HG03558 (cell line): ENCODE results near the gene MECR.
"Not testable (repeated sequence)": the region's sequence is repeated elsewhere in the genome, so short reads cannot be mapped to it uniquely, and the experiment has no call there.

Experiments
- ATAC-seq: cut with Tn5 transposase; IDR thresholded peaks from one replicate; pipeline ENCODE4 v1.9.1; 2021; ENCODE audit warnings: moderate number of reproducible peaks; ENCODE audit not compliant: unreplicated experiment; ENCODE audit errors: extremely low read depth

The MECR gene

DNA sequence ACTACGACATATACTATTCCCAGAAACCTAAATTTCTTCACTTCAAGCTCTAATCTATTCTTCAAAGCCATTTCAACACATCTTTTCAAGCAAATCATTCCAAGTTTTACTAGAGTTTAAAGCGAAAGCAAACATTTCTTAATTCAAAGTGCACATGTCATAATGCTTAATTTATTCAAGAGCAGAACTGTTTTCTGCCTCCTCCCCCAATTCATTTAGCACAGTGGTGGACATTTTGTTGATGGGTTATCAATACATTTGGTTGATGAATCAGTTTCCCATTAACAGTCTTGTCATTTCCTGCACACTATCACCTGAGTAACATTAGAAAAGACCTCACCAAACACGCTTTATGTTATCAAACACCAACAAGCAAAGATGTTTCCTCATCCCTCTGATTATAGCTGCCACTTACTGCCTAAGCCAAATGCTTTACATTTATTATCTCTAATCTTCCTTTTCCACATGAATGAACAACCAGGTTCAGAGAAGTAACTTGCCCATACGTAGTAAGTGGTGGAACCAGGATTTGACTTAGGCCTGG lies 51.0 kb downstream of the MECR start:
- ATAC-seq, result no peak

GRCh38 chr1:29177022-29177705 lies 53.6 kb downstream of the MECR start:
- ATAC-seq, result no peak

DNA sequence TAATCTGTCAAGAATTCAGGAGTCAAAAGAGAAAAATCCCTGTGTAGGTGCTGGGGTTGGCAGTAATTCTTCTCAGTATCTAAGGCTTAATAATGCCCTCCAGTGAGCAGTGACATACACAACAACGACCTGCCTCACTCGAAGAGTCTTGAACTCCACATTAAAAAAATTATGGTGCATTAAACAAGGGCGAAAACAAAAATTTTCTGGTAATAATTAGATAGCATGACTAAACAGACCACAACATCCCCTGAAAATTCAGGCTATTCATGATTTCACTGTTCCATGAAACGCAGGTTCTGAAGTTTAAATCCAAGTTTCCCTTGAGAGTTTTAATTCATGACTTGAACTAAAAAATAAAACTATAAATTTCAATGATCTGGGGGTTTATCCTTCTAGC lies 54.2 kb downstream of the MECR start:
- ATAC-seq, result no peak

DNA sequence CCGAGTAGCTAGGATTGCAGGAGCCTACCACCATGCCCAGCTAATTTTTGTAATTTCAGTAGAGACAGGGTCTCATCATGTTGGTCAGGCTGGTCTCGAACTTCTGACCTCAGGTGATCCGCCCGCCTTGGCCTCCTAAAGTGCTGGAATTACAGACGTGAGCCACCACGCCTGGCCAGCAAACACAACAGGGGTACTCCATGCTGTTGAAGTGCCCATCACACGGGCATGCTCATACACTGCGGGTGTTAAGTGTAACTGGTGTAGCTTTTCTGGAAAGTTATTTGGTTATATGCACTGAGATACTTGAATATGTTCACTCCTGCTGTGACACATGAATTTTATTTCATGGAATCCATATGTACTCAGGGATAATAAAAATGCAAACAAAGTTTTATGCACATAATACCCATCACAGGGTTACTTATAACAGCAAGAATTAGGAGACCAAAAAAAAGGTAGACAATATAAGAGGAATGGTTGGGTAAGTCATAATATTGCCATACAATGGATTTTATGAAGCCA lies 58.3 kb downstream of the MECR start:
- no peak for ATAC-seq

DNA sequence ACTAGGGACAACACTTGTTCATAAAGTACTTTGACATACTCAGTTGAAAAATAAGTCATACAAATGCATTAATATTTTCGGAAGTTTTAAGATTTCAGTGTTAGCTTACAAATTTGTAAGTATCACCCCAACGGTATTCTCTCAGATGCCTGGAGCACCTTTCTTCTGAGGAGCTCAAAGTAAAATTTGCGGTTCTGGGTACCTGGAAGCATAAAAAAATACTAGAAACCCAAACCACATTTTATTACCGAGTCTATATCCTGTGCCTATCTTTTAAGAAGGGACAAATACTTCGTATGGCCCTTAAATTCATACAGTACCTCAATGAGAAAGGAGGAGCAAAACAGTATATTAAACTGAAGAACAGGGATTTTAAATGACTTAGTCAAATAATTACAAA lies 59.2 kb downstream of the MECR start:
- ATAC-seq, result no peak

DNA sequence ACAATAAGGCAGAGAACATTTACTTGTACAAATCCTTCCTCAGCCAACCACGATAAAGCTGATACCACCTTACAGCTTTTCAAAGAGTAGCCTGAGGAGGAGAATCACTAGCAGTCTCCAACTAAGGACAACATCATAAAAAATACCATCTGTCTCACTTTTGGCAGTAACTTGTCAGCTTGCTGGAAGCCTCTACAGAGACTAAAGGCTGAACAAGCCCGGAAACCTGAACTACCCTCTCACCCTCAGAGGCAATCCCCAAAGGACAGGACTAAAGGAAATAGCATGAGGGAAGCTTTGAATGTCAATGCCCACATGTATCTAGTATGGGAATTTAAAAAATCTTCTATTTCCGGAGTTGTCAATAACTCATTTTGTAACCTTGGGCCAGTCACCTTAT lies 59.6 kb downstream of the MECR start:
- no peak for ATAC-seq

- no peak for ATAC-seq
Measured at GRCh38 chr1:29169976-29170375, 60.8 kb downstream of the MECR start.

GRCh38 chr1:29167904-29168303 lies 62.8 kb downstream of the MECR start:
- no peak for ATAC-seq

DNA sequence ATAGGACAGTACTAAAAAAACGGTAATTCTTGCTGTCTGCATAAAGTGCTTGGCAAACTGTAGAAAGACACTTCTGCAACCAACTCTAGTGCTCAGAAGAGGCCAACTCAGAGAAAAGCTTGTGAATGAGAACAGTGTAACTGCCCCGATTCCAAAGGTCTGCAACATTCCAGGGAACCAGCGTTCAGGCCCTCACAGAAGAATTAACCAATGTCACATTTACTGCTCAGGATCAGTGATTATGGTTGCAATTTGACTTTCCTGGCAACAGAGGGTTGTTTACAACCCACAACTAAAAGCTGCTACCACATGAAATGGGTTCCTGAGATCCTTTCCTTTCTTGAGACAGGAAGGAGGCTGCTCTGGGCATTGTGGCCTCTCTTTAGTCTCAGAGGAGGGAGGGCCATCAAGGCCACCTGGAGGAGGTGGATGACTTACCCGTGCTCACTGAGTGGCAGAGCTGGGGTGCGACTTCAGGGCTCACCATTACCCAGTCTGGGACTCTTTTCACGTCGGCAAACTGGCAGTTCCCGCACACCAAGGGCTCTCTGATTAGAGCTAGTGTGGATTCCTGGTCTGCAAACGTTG lies 64.3 kb downstream of the MECR start:
- no peak for ATAC-seq

DNA sequence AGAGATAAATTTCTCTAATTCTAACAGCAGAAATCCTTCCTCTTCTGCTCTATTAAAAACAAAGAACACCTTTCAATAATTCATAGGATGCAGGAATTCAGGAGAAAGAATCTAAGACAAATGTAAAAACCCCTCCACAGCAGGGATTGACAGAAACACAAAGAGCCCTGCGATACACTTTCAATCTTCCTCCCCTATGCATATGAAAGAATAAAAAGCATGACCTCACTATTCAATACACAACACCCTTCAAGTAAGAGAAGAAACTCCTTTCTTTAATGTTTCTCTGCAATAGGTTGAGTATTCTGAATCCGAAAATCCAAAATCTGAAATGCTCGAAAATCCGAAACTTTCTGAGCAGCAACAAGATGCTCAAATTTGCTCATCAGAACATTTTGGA lies 66.1 kb downstream of the MECR start:
- no peak for ATAC-seq

GRCh38 chr1:29162476-29163138 lies 68.1 kb downstream of the MECR start:
- no peak for ATAC-seq

DNA sequence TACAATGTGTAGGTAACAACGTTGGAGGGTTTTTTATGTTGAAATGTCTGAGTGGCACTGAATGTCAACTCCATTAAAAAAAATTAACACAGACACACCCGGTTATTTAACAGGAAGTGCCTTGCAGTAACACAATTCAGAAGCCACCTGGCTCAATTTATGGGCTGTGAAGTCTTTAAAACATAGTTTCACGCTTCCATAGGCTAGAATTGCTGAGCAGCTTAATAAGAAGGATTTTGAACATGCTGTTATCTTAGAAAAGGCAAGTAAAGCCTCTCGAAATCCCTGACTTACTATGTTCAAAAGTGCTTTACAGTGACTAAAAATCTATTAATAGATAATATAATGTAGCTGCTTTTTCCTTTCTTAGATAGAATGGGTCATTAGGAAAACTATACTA lies 68.7 kb downstream of the MECR start:
- ATAC-seq, result no peak

GRCh38 chr1:29159773-29160172 lies 71.0 kb downstream of the MECR start:
- no peak for ATAC-seq

DNA sequence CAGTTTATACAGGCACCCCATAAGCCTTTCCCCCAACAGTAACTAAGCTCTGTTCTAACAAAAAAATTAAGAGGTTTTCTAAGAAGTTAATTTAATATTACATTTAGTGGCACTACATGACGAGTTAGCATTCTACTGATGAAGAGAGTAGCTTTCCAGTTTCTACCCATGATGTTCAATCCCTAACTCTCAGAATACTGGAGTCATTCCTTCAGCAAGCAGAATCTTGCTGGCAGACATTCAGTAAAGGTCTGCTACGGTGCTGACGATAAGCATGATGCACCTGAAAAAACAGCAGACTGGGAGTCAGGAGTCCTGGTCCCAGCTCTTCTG lies 73.5 kb downstream of the MECR start:
- no peak for ATAC-seq

GRCh38 chr1:29156543-29157268 lies 74.0 kb downstream of the MECR start:
- no peak for ATAC-seq

DNA sequence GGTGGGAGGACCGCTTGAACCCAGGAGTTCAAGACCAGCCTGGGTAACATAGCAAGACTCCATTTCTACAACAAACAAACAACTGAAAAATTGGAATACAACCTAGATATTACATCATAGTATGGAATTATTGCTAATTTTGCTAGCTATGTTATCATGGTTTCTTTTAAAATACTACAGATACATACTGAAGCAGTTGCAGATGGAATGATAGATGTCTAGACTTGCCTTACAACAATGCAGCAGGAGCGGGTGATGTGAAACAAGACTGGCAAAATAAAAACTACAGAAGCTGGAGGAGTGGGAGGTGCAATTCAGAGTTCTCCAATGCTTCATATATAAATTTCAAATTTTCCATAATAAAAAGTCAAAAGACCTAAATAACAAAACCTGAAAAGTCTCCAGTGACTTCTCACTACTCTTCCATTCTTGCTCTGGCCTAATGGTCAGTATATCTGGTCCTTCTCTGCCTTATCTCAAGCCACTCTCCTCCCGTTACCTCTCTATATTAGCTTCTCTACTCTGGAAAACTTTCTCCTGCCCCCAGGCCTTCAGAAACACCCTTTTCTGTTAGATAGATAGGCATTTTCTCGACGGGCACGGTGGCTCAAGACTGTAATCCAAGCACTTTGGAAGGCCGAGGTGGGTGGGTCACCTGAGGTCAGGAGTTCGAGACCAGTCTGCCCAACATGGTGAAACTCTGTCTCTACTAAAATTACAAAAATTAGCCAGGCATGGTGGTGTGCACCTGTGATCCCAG lies 78.5 kb downstream of the MECR start:
- ATAC-seq, result no peak

DNA sequence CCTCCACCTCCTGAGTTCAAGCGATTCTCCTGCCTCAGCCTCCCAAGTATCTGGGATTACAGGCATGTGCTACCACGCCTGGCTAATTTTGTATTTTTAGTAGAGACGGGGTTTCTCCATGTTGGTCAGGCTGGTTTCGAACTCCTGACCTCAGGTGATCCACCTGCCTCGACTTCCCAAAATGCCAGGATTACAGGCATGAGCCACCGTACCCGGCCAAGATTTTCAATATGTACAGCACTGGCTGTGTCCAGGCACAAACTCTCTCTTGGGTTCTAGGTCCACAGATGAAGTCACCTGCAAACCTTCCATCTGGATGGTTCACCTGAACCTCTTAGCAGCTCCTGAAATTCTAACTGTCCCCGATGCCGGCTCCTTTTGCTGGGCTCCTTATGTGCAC lies 80.4 kb downstream of the MECR start:
- ATAC-seq, result not testable (repeated sequence)

DNA sequence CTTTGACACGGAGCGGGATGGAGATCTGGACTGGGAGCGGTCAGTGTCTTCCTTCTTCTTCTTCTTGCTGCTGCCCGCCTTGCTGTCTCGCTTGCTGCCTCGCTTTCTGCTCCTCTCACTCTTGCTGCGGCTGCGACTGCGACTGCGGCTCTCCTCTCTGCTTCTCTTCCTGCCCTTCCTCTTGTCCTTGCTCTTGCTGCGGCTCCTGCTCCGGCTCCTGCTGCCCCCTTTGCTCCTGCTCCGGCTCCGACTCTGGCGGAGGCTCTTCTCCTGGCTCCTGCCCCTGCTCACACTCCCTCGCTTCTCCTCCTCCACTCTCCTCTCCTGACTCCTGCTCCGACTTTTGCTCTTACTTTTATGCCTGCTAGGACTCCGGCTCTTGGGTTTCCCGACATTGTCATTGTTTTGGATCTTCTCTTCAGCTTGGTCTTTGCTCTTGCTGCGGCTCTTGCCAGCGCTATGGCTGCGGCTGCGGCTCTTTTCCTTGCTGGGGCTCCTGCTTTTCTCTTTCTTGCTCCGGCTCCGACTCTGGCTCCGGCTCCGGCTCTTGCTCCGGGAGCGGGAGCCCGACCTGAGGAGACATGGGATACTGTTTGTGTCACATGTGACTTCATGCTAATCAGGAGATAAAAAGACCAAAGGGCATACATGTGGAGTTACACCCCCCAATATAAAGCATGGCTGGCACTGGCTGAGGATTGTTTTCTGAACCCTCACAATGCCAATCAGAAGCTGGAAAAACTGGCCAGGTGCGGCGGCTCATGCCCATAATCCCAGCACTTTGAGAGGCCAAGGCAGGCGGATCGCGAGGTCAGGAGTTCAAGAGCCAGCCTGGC lies 81.9 kb downstream of the MECR start:
- no peak for ATAC-seq

GRCh38 chr1:29145739-29146437 lies 84.8 kb downstream of the MECR start:
- no peak for ATAC-seq
